ENCODE measurements around the gene UNC13B.

DNA sequence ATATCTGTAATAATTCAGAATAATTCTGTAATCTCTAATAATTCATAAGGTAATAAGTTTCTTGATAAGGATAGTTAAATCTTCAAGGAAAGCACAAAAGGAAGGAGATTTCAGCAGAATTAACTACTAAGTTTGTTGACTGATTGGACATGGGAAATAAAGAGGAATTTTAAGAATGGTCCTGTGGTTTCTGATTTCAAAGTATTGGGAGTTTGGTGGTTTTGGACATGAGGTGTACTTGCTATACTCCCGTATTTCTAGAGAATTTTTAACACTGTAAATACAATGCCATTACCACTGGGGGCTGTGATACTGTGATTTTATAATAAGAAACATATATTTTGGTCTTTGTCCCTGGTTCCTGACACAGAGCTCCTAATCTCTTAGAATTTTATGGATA lies 123.9 kb downstream of the UNC13B start:
- TF ChIP-seq, protein P1, sequence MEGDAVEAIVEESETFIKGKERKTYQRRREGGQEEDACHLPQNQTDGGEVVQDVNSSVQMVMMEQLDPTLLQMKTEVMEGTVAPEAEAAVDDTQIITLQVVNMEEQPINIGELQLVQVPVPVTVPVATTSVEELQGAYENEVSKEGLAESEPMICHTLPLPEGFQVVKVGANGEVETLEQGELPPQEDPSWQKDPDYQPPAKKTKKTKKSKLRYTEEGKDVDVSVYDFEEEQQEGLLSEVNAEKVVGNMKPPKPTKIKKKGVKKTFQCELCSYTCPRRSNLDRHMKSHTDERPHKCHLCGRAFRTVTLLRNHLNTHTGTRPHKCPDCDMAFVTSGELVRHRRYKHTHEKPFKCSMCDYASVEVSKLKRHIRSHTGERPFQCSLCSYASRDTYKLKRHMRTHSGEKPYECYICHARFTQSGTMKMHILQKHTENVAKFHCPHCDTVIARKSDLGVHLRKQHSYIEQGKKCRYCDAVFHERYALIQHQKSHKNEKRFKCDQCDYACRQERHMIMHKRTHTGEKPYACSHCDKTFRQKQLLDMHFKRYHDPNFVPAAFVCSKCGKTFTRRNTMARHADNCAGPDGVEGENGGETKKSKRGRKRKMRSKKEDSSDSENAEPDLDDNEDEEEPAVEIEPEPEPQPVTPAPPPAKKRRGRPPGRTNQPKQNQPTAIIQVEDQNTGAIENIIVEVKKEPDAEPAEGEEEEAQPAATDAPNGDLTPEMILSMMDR (IDR thresholded peaks at IDR 0.05): no peak
- TF ChIP-seq POLR2A (IDR thresholded peaks at IDR 0.05): no peak
